Ramos (cell line): Measurements from ENCODE around the gene DNPH1.

Source experiments
- in situ Hi-C: fragments of 300-500 bp; cut with MboI; formaldehyde crosslinking; loops from one replicate; pipeline ENCODE4 v1.14.3; 2022; ENCODE audit warnings: low sequenced_read_pairs; ENCODE audit not compliant: unreplicated experiment

The DNPH1 gene, protein sequence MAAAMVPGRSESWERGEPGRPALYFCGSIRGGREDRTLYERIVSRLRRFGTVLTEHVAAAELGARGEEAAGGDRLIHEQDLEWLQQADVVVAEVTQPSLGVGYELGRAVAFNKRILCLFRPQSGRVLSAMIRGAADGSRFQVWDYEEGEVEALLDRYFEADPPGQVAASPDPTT

DNA sequence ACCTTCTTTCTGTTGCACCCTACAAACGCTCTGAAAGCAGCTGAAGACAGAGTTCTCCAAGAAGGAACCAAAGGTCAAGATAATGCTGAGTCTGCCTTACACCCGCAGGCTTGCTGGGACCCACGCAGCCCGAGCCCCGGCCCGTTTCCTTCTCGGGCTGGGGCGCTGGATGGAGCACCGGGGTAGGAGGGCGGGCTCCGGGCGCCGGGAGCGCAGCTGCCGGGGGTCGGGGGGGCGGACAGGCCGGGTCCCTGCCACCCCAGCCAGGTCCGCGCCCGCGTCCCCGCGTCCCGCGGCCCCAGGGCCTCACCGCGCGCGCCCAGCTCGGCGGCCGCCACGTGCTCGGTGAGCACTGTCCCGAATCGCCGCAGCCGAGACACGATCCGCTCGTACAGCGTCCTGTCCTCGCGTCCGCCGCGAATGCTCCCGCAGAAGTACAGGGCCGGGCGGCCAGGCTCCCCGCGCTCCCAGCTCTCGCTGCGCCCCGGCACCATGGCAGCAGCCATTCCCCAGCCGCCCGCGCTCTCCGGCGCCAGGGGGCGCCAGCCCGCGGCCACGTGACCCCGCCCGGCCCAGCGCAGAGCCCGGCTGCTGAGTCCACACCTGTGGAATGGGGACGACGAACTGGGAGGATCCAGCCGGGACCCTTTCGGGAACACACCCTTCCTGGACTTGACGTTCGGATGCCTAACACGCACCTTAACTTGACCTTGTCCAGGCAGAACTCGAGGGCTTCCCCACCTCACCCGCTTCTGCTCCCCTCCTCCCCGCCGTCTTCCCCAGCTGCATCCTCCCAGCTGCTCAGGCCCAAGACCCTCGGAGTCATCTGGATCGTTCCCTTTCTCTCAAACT, at the start of gene DNPH1:
TSS of gene DNPH1 (minus strand) at position 531 of the 852 bp plus-strand sequence. CDS start at position 506, 25 bp downstream.
- in situ Hi-C loops = no loop called here

DNA sequence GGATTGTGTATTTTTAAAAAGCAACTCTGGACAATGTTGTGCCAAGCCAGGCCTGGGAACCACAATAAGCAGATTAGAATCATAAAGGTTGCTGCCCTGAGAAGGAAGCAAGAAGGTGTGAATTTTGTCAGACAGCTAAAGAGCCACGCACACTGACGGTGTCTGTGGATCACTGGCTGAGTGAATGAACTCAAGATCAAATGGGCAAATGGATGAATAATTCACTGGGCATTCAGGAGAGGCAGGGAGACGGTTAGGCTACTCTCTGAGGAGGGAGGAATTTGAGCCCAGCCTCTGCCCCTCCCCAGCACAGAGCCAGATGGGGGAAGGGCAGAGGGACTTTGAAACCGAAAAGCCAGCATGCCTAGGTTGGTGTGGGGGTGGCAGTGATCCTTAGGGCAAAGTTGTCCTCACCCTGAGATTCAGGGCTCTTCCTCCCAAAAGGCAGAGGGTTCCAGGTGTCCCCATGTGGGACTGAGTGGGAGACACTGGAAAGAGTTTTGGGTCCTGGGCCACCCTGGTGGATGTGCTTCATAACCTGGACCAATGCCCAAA, 49.3 kb upstream of the DNPH1 start:
- in situ Hi-C loops = no loop called here

DNA sequence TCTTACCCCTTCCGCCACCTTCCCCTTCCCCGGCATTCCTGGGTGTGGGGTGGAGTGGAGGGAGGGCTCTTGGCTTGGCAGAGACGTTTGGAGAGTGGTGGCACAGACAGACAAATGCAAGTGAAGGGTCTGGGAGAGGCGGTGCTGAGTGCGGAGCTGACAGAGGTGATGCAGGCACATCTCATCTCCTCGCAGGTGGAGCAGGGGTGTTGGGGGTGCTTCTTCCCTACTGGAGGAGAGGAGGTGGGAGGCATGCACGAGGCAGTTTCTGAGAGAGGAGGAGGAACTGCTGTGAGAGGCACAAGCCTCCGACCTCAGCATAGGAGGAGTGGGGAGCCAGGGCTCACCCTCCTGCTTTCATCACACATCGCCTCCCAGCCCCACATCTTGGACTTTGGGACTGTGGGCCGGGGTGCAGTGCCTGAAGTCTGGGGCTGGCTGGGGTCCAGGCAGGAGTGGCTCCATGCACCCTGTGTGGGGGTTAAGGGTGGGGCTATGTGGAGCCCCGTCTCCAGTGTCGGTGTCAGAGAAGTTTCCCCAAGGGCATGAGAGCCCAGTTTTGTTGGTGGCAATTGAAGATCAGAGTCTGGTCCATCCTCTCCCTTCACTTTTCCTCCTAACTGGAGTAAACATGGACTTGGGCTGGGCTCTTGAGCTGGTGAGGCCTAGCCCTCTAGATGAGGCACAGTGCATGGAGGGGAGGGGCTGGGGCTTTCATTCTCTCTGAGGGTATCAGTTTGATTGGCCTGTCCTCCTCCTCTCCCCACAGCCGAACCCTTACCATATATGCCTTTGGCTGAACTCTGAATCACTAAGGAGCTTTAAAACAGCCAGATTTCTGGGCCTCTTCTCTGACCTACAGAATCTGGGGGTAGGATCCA, 48.6 kb upstream of the DNPH1 start:
- in situ Hi-C loops = no loop called here

DNA sequence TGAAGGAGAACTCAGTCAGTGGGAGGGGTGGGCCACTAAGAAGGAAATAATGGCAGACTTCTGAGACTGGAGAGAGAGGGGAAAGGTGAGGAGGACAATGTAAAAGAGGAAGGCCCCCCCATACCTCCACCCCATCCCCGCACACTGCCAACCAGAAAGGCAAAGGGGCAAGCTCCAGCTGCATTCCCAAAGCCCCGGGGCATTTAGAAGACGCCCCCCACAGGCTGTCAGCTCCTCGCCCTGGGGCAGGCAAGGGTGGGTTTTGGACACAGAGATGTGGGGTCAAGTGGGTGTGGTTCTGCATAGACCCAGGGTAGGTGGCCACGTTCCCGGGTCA, 48.0 kb upstream of the DNPH1 start:
- in situ Hi-C loops = no loop called here

DNA sequence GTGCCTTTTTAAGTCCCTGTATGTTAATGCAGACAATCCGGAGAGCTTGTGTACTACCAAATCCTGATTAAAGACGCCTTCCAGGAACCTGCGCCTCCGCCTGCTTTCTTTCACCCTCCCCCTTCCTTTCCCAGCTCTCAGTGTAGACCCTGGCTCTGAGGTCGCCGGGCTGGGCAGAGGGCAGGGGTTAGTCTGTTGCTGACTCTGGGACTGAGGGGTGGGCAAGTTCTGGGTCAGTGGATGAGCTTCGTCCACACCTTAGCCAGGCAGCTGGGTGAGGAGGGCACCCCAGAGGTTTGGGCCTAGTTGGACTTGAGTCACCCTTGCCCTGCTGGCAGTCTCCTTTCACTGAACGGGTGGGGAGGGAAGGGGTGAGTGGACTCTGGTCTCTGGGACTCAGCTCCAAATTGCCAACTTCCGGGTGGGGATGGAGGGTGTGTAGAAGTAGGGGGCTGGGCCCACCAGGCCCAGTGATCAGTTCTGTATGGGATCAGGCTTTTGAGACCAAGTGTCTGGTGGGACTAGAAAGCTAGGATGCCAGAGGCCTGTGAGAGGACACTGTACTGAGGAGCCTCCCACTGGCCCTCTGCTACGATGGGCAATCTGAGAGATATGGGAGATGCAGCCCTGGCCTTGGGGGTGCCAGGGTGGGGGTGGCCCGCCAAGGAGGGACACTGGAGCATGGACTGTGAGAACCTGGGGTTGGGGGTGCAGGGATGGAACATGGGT, 47.5 kb upstream of the DNPH1 start:
- in situ Hi-C loops = no loop called here

DNA sequence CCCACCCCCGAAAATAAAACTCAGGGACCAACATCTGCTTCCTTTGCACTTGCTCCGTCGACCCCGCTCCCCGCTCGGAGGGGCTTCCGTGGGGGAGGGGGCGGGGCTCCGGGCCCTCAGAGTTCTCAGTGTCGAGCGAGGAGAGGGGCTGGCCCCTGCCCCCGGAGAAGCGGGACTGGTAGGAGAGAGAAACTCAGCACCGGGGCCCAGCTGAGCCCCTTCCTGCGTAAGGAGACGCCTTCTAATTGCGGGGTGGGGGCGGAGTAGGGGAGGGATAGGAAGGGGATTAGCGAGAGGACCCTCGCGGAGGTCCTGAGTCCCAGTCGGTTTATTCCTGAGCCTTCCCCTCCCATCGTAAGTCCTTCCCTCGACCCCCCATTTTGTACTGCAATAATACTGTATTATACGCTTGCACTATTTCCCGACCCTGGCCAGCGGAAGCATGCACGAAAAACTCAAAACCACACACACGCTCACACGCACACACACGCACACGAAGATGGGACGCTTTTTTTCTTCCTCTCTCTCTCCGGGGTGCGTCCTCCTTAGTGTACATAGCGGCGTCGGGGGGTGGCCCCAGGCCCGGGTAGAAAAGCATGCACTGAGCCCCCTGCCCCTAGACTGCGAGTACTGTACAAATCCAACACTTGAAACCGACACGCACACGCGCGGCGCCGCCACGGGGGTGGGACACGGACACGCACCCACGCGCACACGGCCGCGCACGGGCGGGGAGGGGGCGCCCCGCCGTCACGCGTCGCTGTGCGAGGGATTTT, 46.7 kb upstream of the DNPH1 start:
- in situ Hi-C loops = no loop called here

DNA sequence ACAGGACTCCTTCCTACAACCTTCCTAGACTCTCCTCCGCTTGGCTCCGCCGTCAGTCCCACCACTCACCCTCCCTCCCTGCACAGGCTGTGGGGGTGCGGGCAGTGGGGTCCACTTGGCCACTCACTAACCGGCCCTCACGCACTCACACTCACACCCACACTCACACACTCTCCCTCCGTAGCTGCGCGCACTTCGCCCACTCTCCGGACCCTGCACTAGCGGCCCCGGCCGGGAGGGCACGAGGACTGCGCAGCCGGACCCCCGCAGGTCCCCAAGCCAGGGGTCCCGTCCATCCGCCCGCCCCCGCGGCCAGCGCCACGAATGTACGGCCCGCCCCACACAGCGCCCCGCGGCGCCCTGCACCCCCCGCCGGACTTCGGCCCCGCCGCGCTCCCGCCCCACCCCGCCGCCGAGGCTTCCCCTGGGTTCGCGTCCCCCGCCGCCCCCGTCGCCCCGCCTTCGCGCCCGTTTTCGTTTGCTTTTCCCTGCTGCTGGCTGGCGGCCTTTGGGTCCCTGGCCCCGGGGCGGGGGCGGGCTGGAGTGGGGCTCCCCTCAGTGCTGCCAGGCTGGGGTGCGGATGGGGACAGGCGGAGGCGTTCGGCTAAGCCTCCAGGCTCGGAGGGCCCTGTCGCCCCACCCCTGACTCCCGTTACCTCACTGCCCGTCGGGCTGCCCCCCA, 45.8 kb upstream of the DNPH1 start:
- in situ Hi-C loops = no loop called here

DNA sequence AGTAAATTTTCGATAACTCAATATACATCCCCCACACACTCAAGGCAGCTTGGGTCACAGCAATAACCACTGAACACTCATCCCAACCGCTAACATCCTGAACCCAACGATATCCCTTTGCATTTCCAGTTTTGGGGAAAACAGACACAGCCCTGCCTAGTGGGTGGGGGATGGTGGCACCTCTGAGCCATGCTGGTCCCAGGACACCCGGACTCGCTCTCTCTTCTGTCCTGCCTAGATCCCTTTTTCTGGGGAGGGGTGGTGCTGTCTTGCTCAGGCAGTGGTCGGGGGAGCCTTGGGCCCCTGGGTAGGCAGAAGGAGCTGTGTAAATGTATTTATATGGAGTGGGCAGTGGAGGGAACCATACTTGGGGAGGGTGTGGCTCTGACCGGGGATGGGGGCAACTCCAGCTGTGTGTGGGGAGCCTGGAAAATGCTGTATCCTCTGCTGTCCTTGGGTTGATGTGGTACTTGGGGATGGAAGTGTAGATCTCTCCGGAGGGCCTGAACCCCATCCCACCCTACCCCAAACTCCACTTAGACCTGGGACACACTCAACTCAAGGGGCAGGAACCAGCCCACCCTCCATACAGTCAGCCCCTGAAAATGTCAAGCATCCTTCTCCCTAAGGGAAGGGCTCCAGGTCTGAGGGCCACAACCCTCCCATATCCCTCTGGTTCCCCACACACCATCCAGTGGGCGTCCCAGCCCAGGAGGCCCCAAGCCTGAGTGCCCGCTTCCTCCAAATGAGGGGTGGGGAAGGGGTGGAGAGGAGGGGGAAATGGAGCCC, 45.0 kb upstream of the DNPH1 start:
- in situ Hi-C loops = no loop called here

DNA sequence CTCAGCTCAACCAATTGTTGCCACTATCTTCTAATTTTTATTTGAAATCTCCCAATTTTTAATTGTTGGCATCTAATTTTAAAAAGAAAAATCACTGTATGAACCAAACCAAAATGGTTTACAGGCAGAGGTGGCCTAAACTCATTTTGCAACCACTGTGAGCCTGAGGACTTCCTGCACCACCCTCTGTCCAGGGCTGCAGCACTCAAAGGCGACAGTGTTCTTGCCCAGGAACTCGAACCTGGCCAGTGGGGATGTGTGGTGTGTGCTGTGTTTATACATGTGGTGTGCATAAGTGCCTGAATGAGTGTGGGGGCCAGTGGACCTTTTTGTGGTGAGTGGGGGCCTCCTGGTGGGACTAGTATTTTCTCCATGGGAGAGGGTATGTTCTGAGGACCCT, 44.4 kb upstream of the DNPH1 start:
- in situ Hi-C loops = no loop called here

DNA sequence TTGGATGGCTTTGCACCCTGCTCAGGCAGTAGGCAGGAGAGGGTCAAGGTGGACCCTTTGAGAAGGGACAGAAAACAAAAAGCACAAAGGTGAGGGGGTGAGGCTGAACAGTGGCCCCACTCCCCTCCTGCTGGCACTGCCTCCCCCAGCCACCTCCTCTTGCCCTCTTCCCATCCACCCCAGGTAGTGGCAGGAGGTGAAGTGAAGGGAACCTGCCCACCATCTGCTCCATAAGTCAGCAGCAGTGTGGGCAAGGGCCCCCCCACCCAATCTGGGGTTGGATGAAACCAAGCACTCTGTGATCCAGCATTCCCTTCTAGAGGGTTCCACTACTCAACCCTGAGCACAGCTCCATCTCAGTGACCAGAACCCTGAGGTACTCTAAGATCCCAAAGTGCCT, 42.7 kb upstream of the DNPH1 start:
- in situ Hi-C loops = no loop called here

DNA sequence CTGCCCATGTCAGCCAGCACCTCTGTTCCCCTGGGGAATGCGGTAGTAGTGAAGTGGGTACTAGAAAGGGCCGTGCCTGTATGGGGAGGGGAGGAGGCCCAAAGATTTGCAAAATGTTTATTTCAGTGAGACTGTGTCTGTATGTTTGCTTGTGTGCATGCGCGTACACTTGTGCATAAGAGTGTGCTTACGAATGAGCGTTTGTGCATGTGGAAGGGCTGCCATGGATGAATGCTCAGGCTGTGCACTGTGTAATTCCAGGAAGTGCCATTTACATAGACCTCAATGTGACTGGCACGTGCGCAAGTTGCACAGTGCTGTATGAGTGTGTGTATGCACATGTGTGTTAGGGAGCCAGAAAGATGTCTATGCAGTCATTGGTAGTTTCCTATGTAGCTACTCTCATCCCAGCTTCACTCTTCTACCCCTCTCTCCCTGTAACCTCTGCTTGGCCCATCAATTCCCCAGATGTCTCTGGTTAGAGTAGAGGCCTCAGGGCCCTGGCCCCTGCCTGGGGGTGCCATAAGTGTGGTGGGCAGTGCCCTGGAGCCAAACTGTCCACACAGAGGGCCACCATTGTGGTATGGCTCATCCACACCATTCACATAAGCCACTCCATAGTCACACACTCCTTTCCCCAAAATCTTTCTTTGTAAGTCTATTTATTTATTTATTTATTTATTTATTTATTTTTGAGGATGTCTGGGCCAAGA, 42.0 kb upstream of the DNPH1 start:
- in situ Hi-C loops = no loop called here

DNA sequence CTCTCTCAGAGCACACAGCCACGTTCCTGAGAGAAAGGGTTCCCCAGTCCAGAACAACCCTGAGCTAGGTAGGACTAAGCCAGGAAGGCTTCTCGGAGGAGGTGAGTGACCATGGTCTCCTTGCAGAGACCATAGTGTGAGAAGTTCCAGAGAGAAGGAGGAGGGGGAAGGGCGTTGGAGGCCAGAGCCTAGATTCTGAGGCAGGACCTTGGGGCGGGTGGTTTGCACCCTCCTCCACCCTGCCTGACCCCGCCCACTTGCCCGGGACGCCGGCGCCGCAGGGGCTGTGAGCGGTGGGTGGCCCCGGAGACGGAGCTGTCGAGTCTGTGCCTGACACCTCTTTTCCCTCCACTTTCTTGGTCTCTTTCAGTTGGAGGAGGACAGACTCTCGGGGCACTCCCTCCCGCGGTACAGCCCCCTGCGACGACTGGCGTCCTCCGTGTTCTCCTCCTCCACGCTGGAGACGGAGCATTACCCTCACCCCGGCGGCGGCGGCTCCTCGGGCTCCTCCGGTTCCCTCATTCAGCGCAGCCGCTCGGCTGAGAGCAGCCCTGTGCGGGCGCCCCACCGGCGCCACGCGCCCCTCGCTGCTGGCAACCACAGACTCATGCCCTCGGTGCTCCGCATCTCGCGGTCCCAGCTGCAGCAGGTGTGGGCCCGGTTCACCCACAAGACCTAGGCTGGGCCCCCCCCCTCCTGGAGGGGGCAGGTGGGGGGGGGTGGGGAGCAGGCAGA, 40.2 kb upstream of the DNPH1 start:
- in situ Hi-C loops = no loop called here

DNA sequence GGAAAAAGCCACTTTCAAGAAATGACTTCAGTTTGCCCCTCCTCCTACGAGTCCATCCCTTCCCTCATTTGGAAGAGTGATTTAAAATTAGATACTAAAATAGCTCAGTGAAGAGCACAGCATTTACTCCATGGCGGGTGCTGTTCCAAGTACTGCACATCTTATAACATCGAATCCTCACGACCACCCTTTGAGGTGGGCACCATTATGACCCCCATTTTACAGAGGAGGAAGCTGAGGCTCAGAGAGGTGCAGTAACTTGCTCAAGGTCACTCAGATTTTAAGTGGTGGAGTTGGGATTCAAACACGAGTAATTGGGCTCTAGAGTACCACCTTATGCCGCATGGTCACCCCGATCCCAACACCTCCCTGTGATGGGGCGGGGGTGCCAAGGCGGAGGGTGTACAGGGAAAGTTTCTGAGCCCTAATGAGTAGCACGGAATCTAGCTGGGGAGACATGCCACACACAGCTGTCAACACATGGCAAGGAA, 39.5 kb upstream of the DNPH1 start:
- in situ Hi-C loops = no loop called here

DNA sequence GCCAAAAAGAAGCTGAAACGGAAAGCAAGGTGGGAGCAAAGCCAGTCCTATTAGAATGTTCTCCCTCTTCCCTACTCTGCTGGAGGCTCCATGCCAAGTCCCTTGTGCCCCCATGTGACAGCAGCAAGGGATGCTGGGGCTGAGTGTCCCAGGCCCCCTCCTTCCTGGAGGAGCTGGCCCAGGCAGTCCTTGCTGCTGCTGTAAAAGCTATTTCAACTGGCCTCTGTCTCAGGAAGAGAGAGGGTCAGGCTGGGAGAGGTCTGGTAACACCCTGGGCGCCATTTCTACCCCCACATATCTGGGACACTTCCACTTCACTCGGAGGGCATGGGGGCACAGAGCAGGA, 39.0 kb upstream of the DNPH1 start:
- in situ Hi-C loops = no loop called here

DNA sequence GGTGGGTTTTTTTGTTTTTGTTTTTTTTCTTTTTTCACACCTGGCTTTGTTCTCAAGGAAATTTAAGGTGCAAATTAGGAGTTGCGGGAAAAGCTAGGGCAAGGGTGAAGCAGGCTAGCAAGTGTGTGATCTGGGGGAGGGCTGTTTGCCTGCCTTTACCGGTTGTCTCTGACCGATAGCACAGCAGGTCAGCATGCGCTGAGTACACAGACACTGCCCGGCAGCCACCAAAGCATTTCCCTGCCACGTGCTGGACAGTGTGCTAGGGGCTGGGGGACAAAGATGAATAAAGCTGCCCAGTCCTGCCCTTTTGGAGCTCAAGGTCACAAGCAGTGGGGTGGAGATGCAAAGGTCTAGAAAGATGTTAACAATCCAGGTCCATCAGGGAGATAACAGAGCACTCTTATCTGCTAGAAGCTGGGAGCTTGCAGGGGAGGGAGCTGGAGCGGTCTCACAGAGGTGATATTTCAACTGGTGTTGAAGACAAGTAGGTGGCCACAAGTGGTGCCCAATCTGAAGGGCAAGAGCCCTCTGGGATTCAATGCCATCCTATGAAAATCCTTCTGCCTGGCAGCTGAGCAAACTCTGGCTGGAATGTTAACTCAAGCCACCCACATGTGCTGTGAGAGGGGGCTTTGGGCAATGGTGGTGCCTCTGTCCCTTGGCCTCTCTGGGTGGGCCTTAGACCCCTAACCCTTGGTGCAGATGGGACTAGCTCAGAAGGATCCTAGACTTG, 38.5 kb upstream of the DNPH1 start:
- in situ Hi-C loops = no loop called here

DNA sequence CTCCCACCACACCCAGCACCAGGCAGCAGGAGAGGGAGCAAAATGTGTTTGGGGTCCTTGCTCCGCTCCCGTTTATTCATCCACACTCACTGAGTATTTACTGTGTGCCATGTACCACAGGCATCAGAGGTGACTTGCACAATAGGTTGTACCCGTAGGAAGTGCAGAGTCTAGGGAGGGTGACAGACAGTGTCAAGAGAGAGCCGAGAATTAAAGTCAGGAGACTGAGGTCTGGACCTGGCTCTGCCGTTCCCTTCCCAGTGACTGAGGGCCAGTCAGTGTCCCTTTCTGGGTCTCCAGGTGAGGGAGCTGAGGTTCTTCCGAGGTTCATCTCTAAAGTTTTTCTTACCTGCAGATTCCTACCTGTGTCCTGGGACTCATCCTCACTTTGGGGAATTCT, 36.3 kb upstream of the DNPH1 start:
- in situ Hi-C loops = no loop called here
